HG02798 (cell line): ENCODE measurements around the gene PPWD1.
"Not testable (repeated sequence)": the region's sequence is repeated elsewhere in the genome, so short reads cannot be mapped to it uniquely, and the experiment has no call there.

Experiments
- ATAC-seq: cut with Tn5 transposase; IDR thresholded peaks from one replicate; pipeline ENCODE4 v1.9.1; 2021; ENCODE audit warnings: mild to moderate bottlenecking; ENCODE audit not compliant: unreplicated experiment, poor library complexity

The PPWD1 gene

GRCh38 chr5:65621961-65622360 is 58.9 kb downstream of the PPWD1 start:
- ATAC-seq, result not testable (repeated sequence)

GRCh38 chr5:65623482-65623881 is 60.4 kb downstream of the PPWD1 start:
- no peak for ATAC-seq

- peak; percentile 96 for ATAC-seq
Measured at GRCh38 chr5:65624025-65624570, 61.0 kb downstream of the PPWD1 start, which contains the start of gene TRIM23. Gene TRIM23 (minus strand): TSS chr5:65624333. CDS start chr5:65624274, 59 bp downstream.

- ATAC-seq, result peak; percentile 80
Measured at GRCh38 chr5:65624571-65625555, 61.8 kb downstream of the PPWD1 start, which contains the start of the genes SHLD3 and TRAPPC13. Gene SHLD3 (plus strand): TSS chr5:65625027. CDS start chr5:65629588, 4,561 bp downstream. Gene TRAPPC13 (plus strand): TSS chr5:65625027. CDS start chr5:65625061, 34 bp downstream.

GRCh38 chr5:65625743-65626142 is 62.6 kb downstream of the PPWD1 start:
- no peak for ATAC-seq

GRCh38 chr5:65630981-65631380 is 67.9 kb downstream of the PPWD1 start:
- no peak for ATAC-seq
